ENCODE results near the gene MMP23B.
A peak's percentile ranks its signal among the peaks of the same experiment; 100 is the strongest.
"Not testable (repeated sequence)": the region's sequence is repeated elsewhere in the genome, so short reads cannot be mapped to it uniquely, and the experiment has no call there.

Gene MMP23B

GRCh38 chr1:1631782-1632420, at the start of gene MMP23B:
MMP23B (plus strand) TSS chr1:1632173; CDS start chr1:1632219, 46 bp downstream.
- no peak for DNase-seq

DNA sequence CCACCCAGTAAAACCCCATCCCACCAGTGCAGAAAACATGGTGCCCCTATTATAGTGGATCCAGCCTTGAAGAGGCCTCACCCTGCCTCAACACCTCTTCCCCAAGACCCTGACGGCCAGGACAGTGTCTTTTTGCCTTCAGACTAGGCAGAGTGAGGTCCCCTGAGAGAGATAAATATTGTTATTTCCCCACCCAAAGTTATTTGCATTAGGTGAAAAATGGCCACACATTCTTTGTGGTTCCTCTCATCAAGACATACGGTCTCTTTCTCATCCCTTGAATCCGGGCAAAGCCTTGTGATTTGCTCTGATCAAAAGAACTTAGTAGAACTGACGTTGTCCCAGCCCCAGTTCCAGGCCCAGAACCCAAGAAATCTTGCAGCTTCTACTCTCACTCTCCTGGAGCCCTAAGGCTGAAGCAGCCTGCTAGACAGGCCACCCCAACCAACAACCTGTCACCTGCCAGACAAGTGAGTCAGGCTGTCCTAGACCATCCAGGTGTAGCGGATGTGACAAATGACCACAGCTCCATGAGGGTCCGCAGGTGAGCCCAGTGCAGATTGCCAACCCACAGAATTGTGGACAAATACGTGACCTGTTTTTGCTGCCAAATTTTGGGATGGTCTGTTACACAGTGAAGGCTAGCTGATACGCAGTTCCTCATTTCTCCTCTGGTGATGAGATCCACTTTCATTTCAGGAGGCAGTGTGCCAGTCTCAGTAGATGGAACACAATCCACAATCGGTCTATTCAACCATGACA, 49.2 kb upstream of the MMP23B start:
- no peak for DNase-seq

DNA sequence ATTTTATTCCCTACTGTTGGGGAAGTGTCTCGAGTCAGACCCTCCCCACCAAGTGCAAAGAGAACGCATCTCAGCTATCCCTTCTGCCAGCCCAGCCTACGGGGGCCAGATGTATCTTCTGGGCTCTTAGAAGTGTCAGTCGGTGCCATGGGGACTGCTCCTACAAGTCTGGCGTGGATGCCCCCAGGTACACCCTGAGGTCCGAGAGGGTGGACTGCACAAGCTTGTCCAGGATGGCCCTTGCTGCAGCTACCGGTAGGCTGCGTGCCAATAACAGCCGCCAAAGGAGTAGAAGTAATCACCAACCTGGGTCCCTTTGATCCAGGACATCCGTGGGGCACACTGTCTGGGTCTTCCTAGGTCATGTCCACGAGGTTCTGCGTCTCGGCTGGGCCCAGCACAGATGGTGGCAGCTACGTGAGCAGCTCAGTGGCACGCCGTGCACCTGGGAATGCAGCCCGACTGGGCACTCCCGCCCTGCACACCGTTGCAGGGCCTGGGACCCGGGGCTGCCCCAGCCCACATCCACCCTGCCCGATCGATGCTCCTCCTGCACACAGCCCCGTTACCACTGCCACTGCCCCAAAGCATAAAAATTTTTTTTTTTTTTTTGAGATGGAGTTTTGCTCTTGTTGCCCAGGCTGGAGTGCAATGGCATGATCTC, 48.5 kb upstream of the MMP23B start:
- DNase-seq = no peak

DNA sequence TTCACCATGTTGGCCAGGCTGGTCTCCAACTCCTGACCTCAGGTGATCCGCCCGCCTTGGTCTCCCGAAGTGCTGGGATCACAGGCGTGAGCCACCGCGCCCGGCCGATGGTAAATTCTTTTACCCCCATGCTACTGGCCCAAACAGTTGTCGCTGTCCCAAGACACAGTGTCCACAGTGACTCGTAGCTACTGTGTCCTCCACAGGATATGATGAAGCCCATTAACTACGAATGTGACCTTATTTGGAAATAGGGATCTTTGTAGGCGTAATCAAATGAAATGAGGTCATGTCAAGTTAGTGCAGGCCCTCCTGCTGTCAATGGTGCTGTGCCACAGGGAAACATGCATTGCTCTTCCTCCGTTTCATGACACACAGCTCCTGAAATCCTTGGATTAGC, 40.5 kb upstream of the MMP23B start:
- DNase-seq = no peak

DNA sequence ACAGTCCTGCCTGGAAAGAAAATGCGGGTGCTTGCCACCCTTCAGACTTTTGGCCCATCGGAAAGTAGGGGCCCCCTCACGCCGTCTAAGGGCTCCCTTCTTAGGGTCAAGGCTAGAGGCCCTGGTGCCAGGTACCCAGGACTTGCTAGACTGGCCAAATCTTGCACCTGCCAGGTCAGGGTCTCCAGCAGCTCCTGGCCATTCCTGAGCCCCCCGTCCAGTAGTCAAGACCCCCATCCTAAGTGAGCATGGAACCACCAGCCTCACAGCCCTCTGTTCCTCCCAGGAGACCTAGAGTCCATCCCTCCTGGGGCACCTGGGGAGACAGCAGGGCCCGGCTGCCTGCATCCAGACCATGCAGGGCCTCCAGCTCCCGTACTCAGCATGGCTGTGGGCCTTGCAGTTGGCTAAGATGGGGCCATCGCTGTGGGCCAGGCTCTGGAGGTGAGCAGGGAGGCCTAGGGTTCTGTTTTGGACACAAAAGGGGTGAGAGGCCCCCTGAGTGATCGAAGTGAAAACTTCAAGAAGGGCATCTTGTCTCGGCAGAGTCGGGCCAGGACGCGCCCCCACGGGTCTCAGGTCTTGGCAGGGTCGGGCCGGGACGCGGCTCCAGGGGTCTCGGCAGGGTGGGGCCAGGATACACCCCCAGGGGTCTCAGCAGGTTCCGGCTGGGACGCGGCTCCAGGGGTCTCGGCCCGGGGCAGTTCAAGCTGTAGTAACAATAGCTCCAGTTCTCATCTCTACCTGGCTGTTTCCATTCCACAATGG, 38.0 kb upstream of the MMP23B start:
- DNase-seq = no peak

GRCh38 chr1:1594602-1595260, 37.2 kb upstream of the MMP23B start:
- DNase-seq = no peak

- DNase-seq = not testable (repeated sequence)
These were observed 36.6 kb upstream of the MMP23B start for GRCh38 chr1:1595341-1595740.

DNA sequence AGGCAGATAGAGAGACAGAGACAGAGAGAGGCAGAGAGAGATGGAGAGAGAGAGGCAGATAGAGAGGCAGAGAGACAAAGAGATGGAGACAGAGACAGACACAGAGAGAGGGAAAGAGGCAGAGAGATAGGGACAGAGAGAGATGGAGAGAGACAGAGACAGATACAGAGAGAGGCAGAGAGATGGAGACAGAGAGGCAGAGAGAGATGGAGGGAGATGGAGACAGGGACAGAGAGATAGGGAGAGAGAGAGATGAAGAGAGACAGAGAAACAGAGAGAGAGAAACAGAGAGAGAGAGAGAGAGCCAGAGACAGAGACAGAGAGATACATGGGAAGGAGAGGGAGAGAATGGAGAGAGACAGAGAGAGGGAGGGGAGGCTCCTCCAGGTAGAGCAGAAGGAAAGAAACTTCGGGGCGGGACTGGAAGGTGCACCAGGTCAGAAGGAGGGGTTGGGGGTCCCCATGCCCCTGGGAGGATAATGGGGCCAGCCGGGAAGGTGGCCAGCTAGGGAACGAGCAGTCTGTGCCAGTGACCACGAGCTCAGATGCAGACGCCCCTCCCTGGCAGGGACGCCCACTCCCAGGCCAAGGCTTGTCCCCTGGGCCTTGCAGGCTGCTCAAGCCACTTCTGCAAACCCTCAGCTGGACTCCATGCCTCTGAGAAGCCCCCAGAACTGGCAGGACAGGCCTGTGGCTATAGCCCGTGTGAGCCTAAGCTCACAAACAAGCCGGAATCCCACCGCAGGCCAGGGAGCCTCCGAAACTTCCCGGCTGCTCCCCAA, 35.3 kb upstream of the MMP23B start:
- DNase-seq = no peak

DNA sequence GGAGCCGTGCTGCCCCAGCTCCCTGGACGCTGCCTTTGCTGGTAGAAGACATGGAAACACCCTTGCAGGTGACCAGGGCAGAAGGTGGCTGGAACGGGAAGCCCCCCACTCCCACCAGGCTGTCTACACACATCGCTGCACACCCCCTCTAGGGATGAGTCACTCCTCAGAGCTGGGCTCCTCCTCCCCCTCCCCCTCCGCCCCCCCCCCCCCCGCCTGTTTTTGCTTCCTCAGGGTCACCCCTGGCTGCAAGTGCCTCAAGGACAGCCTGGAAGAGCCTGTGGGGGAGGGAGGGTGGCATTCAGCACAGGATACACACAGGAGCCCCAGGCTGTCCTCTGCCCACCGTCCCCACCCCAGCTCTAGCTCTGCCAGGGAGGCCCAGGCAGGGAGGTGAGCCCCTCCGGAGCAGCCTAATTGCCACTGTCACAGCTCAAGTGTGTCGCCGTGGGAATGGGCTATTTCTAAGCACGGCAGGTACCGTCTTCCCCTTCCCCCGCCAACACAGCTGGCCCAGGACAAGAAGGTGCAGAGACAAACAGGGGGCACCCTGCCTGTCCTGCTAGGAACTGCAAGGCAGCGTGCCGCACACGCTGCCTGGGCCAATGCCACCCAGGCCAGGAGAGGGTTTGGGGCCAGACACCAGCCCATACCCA, 34.6 kb upstream of the MMP23B start:
- DNase-seq = no peak

DNA sequence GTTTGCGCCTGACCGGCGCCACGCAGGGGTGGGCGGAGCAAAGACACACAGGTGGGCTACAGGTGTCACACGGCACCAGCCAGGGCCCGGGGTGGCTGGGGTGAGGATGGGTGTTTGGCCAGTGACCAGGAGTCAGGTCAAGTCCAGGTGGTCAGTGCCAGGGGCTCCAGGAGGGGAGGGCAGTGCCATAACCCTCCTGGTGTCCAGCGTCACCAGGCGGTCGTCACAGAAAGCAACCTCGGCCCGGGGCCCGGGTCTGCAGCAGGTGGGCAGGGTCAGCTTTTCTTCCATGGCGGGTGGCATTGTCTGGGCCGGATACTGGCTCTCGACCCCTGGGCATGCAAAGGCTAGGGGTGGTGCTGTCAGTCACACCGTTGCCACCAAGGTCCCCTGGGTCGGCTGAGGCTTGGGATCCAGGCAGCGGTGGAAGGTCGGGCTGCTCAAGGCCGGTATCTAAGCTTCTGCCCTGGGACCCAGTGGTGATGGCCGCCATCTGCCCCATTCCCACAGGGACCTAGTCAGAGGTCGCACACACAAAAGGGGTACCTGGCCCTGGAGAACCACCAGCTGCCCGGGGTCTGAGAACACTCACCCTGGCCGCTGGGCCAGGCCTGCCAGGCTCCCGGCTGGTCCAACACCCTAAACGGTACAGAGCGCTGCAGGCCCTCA, 33.8 kb upstream of the MMP23B start:
- DNase-seq = no peak

DNA sequence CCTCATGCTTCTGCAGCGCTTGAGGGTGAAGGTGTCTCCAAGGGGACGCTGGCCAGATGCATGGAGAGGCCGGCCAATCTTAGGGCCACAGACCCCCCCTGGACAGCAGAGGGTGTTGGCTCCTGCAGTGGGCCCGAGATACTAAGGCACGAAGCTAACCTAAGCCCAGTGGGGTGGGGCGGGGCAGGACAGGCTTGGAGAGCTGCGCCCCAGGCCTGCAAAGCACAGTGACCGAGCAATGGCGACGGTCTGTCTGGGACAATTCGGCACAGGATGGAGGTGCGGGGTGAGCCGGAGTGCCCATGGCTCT, 33.3 kb upstream of the MMP23B start:
- no peak for DNase-seq

GRCh38 chr1:1599030-1599934, 32.7 kb upstream of the MMP23B start:
- DNase-seq = peak; percentile 13

- no peak for DNase-seq
These were observed 31.8 kb upstream of the MMP23B start, which contains the start of gene FNDC10 for GRCh38 chr1:1599935-1600860. FNDC10 (minus strand) TSS chr1:1600135; CDS start chr1:1600015, 120 bp downstream.

- no peak for DNase-seq
These were observed 31.0 kb upstream of the MMP23B start for GRCh38 chr1:1600861-1601563.

DNA sequence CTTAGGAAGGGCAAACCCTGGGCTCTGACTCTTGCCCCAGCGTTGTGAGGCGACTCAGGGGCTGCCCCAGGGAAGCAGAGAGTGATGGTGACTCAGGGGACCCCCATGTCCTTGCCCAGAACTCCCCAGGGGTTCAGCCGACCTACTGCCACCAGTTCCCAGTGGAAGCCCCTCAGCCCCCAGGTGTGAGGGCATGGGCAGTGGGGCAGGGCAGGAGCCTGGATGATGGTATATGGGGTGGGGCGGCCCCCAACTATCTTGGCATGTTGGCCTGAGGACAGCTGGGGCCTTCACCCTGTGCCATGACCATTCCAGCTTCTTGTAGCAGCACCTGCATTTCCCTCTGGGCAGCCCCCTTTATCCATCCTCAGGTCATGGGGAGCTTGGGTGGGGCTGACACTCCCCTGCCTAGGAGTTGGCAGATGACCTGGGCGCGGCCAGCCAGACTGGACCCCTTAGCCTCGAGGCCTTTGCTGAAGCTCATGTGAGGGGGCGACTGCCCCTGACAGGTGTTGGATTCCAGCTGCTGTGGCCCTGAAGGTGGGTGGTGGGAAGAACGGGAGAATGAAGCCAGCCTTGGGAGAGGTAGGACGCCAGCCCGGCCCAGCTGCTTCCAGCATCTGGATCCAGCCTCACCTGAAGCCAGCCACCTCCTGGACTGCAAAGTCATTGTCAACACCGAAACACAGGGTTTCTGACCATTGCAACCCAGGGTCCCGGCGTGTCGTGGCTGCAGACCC, 30.2 kb upstream of the MMP23B start:
- DNase-seq = no peak

GRCh38 chr1:1602304-1602967, 29.5 kb upstream of the MMP23B start:
- DNase-seq = no peak
